ENCODE results near the gene IL36A.

GRCh38 chr2:113014067-113014466, 8.8 kb downstream of the IL36A start:
- TF ChIP-seq CTCF (IDR thresholded peaks at IDR 0.05): no peak
- no peak for TF ChIP-seq POLR2A (IDR thresholded peaks at IDR 0.05)

All from Peyer's patch (tissue), 4 donors.